ENCODE data around the gene CHRNA4. TPM values are rescaled to one million over a fixed set of nuclear protein-coding genes. Genes with fewer than 3 reads are reported as not detected.

CHRNA4 gene
- total and polyA plus RNA-seq, 9 of the 15 experiments (the other 6 are each of a cell fraction or from before 2014, with no cell fraction given) = not detected

DNA sequence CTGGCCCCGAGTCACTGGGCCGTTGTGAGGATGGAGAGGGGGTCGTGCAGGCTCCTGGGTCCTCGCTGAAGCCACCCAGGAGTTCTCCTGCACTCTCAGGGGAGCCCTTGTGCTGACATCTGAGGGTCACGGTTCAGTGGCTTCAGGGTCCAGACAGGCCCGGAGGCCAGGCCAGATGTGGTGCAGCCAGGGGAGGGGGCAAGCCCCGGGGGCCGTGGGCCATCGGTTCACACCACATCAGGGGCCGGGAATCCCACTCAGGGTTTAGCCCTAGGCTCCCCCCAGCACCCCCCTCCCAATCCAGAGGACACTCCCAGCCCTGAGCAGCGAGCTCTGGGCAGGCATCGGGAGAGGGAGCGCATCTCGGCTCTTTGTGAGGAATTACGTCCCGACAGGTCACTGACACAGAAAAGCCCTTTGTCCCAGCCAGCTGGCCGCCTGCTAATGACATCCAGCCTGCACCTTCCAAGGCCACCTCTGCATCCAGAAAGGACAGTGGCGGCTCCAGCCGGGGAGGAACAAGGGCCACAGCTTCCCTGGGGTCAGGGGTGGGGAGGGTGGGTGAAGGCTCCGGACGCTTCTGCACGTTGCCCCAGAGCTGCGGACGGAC, 6.4 kb upstream of the CHRNA4 start:
- ChIA-PET CTCF (ENCODE audit: low intra/inter-chr PET ratio) (no interaction called here), POLR2A (interaction anchor here (1.2 kb wide), 1 partner anchor 11 kb away, joined by 3 read pairs; no protein-coding TSS in a partner anchor)
- Histone ChIP-seq H3K36me3 (ENCODE audit: control insufficient read depth, insufficient read depth, low read length) (no peaks in the 10 kb centered on the region), H3K9me1 (ENCODE audit: control insufficient read depth, insufficient read depth, low read length) (no peaks in the 10 kb centered on the region), H3K4me1 (replicated peaks in 1 of 2; ENCODE audit: control insufficient read depth in 2 of 2, insufficient read depth in 2 of 2, low read length in 2 of 2) (peaks cover 0 to 18% of the 10 kb centered on the region in 2 experiments; a peak in 2 of 5 replicates), H4K20me1 (replicated peaks; ENCODE audit: control insufficient read depth, insufficient read depth, low read length) (peaks cover 4% of the 10 kb centered on the region), H3K79me2 (ENCODE audit: control insufficient read depth, insufficient read depth, low read length) (no peaks in the 10 kb centered on the region), H3K9me3 (replicated peaks; ENCODE audit: control insufficient read depth, insufficient read depth, low read depth, low read length) (no peaks in the 10 kb centered on the region), H3K4me3 (no peak overlapping the region), H2AFZ (ENCODE audit: low read depth, low read length) (no peak overlapping the region), H3K9ac (ENCODE audit: insufficient read depth in 1 of 2, low read depth in 2 of 2, low read length in 2 of 2) (no peak overlapping the region), H3K4me2 (ENCODE audit: insufficient read depth, low read length) (no peak overlapping the region), H3K27ac (ENCODE audit: extremely low read depth, low read depth, low read length) (no peak overlapping the region), H3K27me3 (ENCODE audit: control insufficient read depth in 2 of 2, insufficient read depth in 2 of 2, low read length in 2 of 2) (peaks cover 8 to 75% of the 10 kb centered on the region in 2 experiments; a peak in 4 of 5 replicates)
- FAIRE-seq (no peak), DNase-seq (ENCODE audit: extremely low read depth in 1 of 4, low spot score in 3 of 4) (no peak), ATAC-seq (no peak)
- TF ChIP-seq, protein P1, sequence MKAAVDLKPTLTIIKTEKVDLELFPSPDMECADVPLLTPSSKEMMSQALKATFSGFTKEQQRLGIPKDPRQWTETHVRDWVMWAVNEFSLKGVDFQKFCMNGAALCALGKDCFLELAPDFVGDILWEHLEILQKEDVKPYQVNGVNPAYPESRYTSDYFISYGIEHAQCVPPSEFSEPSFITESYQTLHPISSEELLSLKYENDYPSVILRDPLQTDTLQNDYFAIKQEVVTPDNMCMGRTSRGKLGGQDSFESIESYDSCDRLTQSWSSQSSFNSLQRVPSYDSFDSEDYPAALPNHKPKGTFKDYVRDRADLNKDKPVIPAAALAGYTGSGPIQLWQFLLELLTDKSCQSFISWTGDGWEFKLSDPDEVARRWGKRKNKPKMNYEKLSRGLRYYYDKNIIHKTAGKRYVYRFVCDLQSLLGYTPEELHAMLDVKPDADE (conservative IDR thresholded peaks at IDR 0.05; ENCODE audit: control insufficient read depth, low read depth, low read length) = no peak
- TF ChIP-seq CEBPB (tag; IDR thresholded peaks at IDR 0.05) = no peak
- TF ChIP-seq ZNF263 (CRISPR knock-in tag; IDR thresholded peaks at IDR 0.05; ENCODE audit: borderline replicate concordance) = 0 out of 2 replicates have a peak, but pooled peaks have one; percentile 26
- no peak for TF ChIP-seq PTBP1 (IDR thresholded peaks at IDR 0.05; ENCODE audit: low read depth, low read length)
- in situ Hi-C loops (cut with MboI) = no loop called here
- WGBS (ENCODE audit: insufficient coverage, low coverage, missing lambda C conversion rate) = 3% methylated on average over 21 of the region's 24 CpGs
- intact Hi-C loops (cut with micrococcal nuclease) = no loop called here
- BruUV-seq (replicated peaks) = no TSS peak

All from K562 (cell line).